Measurements from ENCODE around the gene FZR1. TPM values are rescaled to one million over a fixed set of nuclear protein-coding genes. Genes with fewer than 3 reads are reported as not detected.

FZR1 gene
- total RNA-seq, 1 experiment from 2014 or later = 51.4 TPM

- no peaks in the 10 kb centered on the region for H3K9me3 ChIP-seq (ENCODE audit: control insufficient read depth, low read depth, low read length)
- no peaks in the 10 kb centered on the region for H3K4me1 ChIP-seq (ENCODE audit: insufficient read depth, low read length)
- H2AFZ ChIP-seq (ENCODE audit: low read length) = no peak overlapping the region
- no peak overlapping the region for H4K8ac ChIP-seq (replicated peaks; ENCODE audit: insufficient read length, low read depth, low read length)
- Mint-ChIP-seq H3K36me3 (ENCODE audit: insufficient read depth in 1 of 3, low read depth in 3 of 3) (peaks cover 10 to 34% (median 19%) of the 10 kb centered on the region in 3 experiments; a peak in 6 of 7 replicates), H3K27ac (0 out of 7 replicates have a peak overlapping the region, but pooled peaks of 1 of the 3 experiments have one; percentile 61), H3K9me3 (no peaks in the 10 kb centered on the region), H3K4me3 (no peak overlapping the region), H3K27me3 (ENCODE audit: low read depth) (no peaks in the 10 kb centered on the region; the same call in 1 of the 2 replicates), H3K4me1 (peaks cover 14 to 35% of the 10 kb centered on the region in 2 experiments)
- H2BK15ac ChIP-seq (ENCODE audit: low read depth, low read length) = no peak overlapping the region
- no peaks in the 10 kb centered on the region for H3K27me3 ChIP-seq (ENCODE audit: insufficient read depth, low read length)
- no peak overlapping the region for H2BK120ac ChIP-seq (ENCODE audit: low read depth, low read length, poor library complexity, severe bottlenecking)
- H3K23ac ChIP-seq (ENCODE audit: insufficient read length, low read depth, low read length) = no peak overlapping the region
- H4K5ac ChIP-seq (ENCODE audit: insufficient read length, low read depth, low read length) = no peak overlapping the region
- no peak overlapping the region for H2AK5ac ChIP-seq (ENCODE audit: insufficient read length, low read length)
- H3K79me2 ChIP-seq (ENCODE audit: insufficient read depth, low read length) = peaks cover 3% of the 10 kb centered on the region; the same call in 1 of the 2 replicates
- no peaks in the 10 kb centered on the region for H3K79me1 ChIP-seq (ENCODE audit: insufficient read depth, low read depth, low read length, poor library complexity, severe bottlenecking)
- no peak for TF ChIP-seq CTCF (conservative IDR thresholded peaks at IDR 0.05)
- no peak overlapping the region for H2BK12ac ChIP-seq (ENCODE audit: insufficient read length, low read depth, low read length)
- H4K91ac ChIP-seq (ENCODE audit: insufficient read length, low read depth, low read length) = no peak overlapping the region
- no peak overlapping the region for H3K18ac ChIP-seq (ENCODE audit: insufficient read length, low read depth, low read length)
- no peak overlapping the region for H2BK5ac ChIP-seq (ENCODE audit: insufficient read length, low read length)
- no peak overlapping the region for H3K4me2 ChIP-seq (ENCODE audit: insufficient read depth, insufficient read length, low read length)
- H3K27ac ChIP-seq (ENCODE audit: insufficient read length, low read depth, low read length) = no peak overlapping the region
- H3K4ac ChIP-seq (ENCODE audit: low read depth, low read length) = no peak overlapping the region
- no peak overlapping the region for H3K14ac ChIP-seq (ENCODE audit: insufficient read depth, low read length)
- no peak for DNase-seq
- H2BK20ac ChIP-seq (ENCODE audit: low read depth, low read length, poor library complexity, severe bottlenecking) = no peak overlapping the region
- no peak overlapping the region for H3T11ph ChIP-seq (ENCODE audit: low read length)
- H4K20me1 ChIP-seq (ENCODE audit: control insufficient read depth, insufficient read depth, insufficient read length) = no peaks in the 10 kb centered on the region
- no CpG with 5 or more reads among the region's 17 CpGs for WGBS (ENCODE audit: extremely low coverage, insufficient read length, low lambda C conversion rate)
- H3K56ac ChIP-seq (ENCODE audit: insufficient read length, low read depth, low read length) = no peak overlapping the region
- peaks cover 2% of the 10 kb centered on the region for H3K23me2 ChIP-seq (ENCODE audit: insufficient read length, low read depth, low read length, poor library complexity, severe bottlenecking)
- no peak overlapping the region for H3K9ac ChIP-seq (ENCODE audit: extremely low read depth, insufficient read length, low read length)
Observed at GRCh38 chr19:3512562-3513228, 6.6 kb downstream of the FZR1 start.

Measured in H9 (cell line).